Parathyroid adenoma (tissue), 2 donors: ENCODE data around the gene FAM135A.

Experiments used
- H2AFZ ChIP-seq: fragments of 300-600 bp; sonication (generic); one replicate; pipeline ENCODE4 v1.7.0; 2017; ENCODE audit warnings: antibody characterized with exemption, mild to moderate bottlenecking
- H3K27ac ChIP-seq: fragments of 300-600 bp; sonication (generic); one replicate; pipeline ENCODE4 v1.7.0; 2017
- H3K27me3 ChIP-seq: fragments of 300-600 bp; sonication (generic); one replicate; pipeline ENCODE4 v1.7.0; 2017; ENCODE audit warnings: low read length; ENCODE audit not compliant: control insufficient read depth, insufficient read depth
- H3K36me3 ChIP-seq: fragments of 300-600 bp; sonication (generic); one replicate; pipeline ENCODE4 v1.7.0; 2017; ENCODE audit warnings: low read length; ENCODE audit not compliant: control insufficient read depth, insufficient read depth
- H3K4me1 ChIP-seq: fragments of 300-600 bp; sonication (generic); one replicate; pipeline ENCODE4 v1.7.0; 2017; ENCODE audit warnings: control low read depth
- H3K4me2 ChIP-seq: fragments of 300-600 bp; sonication (generic); one replicate; pipeline ENCODE4 v1.7.0; 2017; ENCODE audit warnings: low read length
- H3K4me3 ChIP-seq: fragments of 300-600 bp; sonication (generic); one replicate; pipeline ENCODE4 v1.7.0; 2017; ENCODE audit warnings: low read depth, low read length
- H3K79me2 ChIP-seq: fragments of 300-600 bp; sonication (generic); one replicate; pipeline ENCODE4 v1.7.0; 2017; ENCODE audit warnings: control low read depth
- H3K9ac ChIP-seq: fragments of 300-600 bp; sonication (generic); one replicate; pipeline ENCODE4 v1.7.0; 2017; ENCODE audit warnings: mild to moderate bottlenecking
- H3K9me3 ChIP-seq: fragments of 300-600 bp; sonication (generic); one replicate; pipeline ENCODE4 v1.7.0; 2017; ENCODE audit warnings: low read length; ENCODE audit not compliant: control insufficient read depth
- CTCF ChIP-seq: fragments of 300-600 bp; sonication (generic); IDR thresholded peaks from one replicate; pipeline ENCODE4 v1.7.0; 2017; ENCODE audit warnings: antibody characterized with exemption, mild to moderate bottlenecking
- donor health status: primary hyperparathyroidism.

The FAM135A gene

DNA sequence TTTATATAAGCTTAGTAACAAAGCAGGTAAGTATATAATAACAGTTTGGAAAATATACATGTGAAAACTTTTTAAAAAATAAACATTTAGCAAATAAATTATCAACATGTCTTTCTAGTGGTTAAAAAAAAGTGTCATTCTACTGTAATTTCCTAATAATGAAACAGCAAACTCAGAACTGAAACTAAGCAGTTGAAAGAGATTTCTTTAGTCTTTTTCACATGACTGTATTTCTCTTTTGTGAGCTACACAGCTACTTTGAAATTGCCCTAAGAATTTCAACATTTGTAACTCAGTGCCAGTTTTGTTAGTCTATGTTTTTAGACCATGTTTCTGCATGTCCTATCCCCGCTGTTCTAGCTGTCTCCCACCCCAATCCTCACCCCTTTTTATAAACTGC lies 125.1 kb downstream of the FAM135A start:
- Histone ChIP-seq H3K9ac (no peak overlapping the region), H3K4me2 (no peak overlapping the region), H3K4me1 (no peaks in the 10 kb centered on the region), H3K36me3 (no peaks in the 10 kb centered on the region), H3K4me3 (no peak overlapping the region), H3K27ac (no peak overlapping the region), H3K27me3 (no peaks in the 10 kb centered on the region), H3K79me2 (no peaks in the 10 kb centered on the region), H3K9me3 (no peaks in the 10 kb centered on the region), H2AFZ (no peak overlapping the region)
- TF ChIP-seq CTCF: no peak

DNA sequence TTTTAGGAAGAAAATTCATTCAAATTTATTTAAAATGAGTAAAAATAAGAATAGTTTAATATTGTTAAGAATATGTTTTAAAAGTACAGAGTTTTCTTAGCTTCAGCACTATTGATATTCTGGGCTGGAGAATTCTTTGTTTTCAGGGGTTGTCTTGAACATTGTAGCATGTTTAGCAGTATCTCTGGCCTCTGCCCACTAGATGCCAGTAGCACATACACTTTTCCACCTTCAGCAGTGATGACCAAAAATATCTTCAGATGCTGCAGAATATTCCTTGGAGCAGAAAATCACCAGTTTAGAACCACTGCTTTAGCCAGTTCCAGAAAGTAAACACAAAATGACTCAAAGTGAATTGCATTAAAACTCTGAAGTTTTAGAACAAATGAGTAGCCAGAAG lies 134.0 kb downstream of the FAM135A start:
- TF ChIP-seq CTCF: peak; percentile 34
- H3K9me3 ChIP-seq: no peaks in the 10 kb centered on the region
- H3K36me3 ChIP-seq: no peaks in the 10 kb centered on the region
- no peak overlapping the region for H3K4me3 ChIP-seq
- H3K27me3 ChIP-seq: no peaks in the 10 kb centered on the region
- no peak overlapping the region for H3K9ac ChIP-seq
- H3K4me1 ChIP-seq: no peaks in the 10 kb centered on the region
- H2AFZ ChIP-seq: no peak overlapping the region
- no peaks in the 10 kb centered on the region for H3K79me2 ChIP-seq
- no peak overlapping the region for H3K27ac ChIP-seq
- no peak overlapping the region for H3K4me2 ChIP-seq

- no peak overlapping the region for H3K4me3 ChIP-seq
- no peak overlapping the region for H3K9ac ChIP-seq
- H3K4me2 ChIP-seq: no peak overlapping the region
- no peak overlapping the region for H2AFZ ChIP-seq
- H3K4me1 ChIP-seq: no peaks in the 10 kb centered on the region
- no peaks in the 10 kb centered on the region for H3K27me3 ChIP-seq
- H3K36me3 ChIP-seq: no peaks in the 10 kb centered on the region
- H3K9me3 ChIP-seq: no peaks in the 10 kb centered on the region
- no peak overlapping the region for H3K27ac ChIP-seq
- no peaks in the 10 kb centered on the region for H3K79me2 ChIP-seq
- no peak for TF ChIP-seq CTCF
Observed at GRCh38 chr6:70547905-70548304, 134.6 kb downstream of the FAM135A start.

DNA sequence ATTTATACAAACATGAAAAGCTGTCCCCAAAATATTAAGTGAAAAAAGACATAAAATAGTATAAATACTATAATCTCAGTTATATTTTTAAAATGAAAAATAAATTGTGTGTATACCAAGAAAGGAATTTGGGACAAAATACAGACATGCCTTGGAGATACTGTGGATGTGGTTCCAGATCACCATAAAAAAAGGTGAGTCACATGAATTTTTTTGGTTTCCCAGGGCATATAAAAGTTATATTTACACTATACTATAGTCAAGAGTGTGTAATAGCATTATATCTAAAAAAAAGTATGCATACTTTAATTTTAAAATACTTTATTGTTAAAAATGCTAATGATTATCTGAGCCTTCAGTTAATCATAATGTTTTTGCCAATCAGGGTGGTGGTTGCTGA lies 136.0 kb downstream of the FAM135A start:
- no peaks in the 10 kb centered on the region for H3K9me3 ChIP-seq

More for the DNA sequence above, 136.0 kb downstream of the FAM135A start:
- no peaks in the 10 kb centered on the region for H3K36me3 ChIP-seq
- no peak overlapping the region for H3K4me2 ChIP-seq
- no peak for TF ChIP-seq CTCF
- no peaks in the 10 kb centered on the region for H3K4me1 ChIP-seq
- no peak overlapping the region for H3K4me3 ChIP-seq
- H3K27me3 ChIP-seq: no peaks in the 10 kb centered on the region
- H3K9ac ChIP-seq: no peak overlapping the region
- H3K79me2 ChIP-seq: no peaks in the 10 kb centered on the region
- no peak overlapping the region for H2AFZ ChIP-seq
- no peak overlapping the region for H3K27ac ChIP-seq
